Measurements from ENCODE around the gene TRAPPC3. TPM values are rescaled to one million over a fixed set of nuclear protein-coding genes. Genes with fewer than 3 reads are reported as not detected.

Gene TRAPPC3
- total and polyA plus RNA-seq, 2 experiments from 2014 or later = 99.6 to 125 TPM

DNA sequence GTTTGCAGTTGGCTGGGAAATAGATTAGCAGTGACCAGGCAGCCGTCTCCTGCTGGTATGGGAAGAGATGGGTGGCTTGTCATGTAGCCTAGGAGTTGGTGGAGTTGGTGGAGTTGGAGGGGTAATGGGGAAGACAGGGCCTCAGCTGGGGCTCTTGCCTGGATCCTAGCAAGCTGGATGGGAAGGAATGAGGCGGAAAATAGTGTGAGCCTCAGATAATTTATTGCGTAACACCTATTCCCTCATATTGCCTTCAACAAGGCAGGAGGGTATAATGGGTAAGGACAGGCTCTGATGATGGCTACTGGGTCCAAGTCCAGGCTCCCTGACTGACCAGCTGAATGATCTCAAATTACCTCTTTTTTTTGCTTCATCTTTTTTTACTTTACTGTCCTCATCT, 19.2 kb upstream of the TRAPPC3 start:
- H3K4me1 ChIP-seq (ENCODE audit: low read depth) = peaks cover 11% of the 10 kb centered on the region
- TF ChIP-seq CTCF (IDR thresholded peaks at IDR 0.05; ENCODE audit: low read depth, low read length) = no peak
- peak in 1 of 2 donors; percentile 70 for DNase-seq (ENCODE audit: low read depth in 1 of 2, low spot score in 1 of 2)
- no peak overlapping the region for H3K27ac ChIP-seq
- no peaks in the 10 kb centered on the region for H3K27me3 ChIP-seq
- peaks cover 25% of the 10 kb centered on the region for H3K36me3 ChIP-seq
- H3K4me3 ChIP-seq = no peak overlapping the region
- H3K9me3 ChIP-seq (ENCODE audit: low read depth) = no peaks in the 10 kb centered on the region

DNA sequence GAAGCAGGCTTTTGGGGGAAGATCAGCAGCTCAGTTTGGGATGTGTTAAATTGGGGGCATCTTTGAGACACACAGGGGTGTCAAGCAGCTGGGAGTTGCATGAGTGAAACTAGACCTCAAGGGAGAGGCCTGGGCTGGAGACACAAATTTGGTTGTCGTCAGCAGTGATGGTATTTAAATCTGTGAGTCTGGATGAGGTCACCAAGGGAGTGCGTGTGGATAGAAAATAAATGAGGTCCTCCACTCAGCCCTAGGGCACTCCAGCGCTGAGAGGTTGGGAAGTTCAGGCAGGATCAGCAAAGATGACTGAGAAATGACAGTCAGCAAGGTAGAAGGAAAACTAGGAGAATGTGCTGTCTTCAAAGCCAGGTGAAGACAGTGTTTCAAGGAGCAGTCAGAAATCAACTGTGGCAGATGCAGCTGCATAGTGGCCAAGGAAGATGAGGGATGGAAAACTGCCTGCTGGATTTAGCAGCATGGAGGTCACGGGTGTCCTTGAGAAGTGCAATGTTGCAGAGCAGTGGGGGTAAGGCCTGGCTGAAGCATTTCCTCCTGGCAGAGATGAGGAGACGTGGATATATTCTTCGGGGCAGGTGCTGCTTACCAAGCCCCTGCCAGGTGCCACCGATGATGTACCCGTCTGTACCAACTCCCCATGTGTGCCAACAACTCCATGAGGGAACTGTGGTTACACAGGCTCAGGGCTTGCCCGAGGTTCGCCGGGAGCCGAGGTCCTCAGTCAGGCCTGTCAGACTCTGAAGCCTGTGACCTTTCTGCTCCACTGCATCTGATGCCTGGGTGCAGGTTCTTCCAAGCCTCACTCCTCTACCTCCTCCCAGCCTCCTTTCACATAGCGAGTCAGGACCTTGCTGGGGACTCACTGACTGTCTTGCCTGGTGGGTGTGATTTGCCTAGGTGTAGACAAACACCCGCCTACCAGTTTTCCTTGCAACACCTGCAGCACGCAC, 17.9 kb upstream of the TRAPPC3 start:
- H3K27me3 ChIP-seq = no peaks in the 10 kb centered on the region
- no peak for TF ChIP-seq CTCF (IDR thresholded peaks at IDR 0.05; ENCODE audit: low read depth, low read length)
- peaks cover 20% of the 10 kb centered on the region for H3K4me1 ChIP-seq (ENCODE audit: low read depth)
- no peak overlapping the region for H3K27ac ChIP-seq
- no peak overlapping the region for H3K4me3 ChIP-seq
- peaks cover 12% of the 10 kb centered on the region for H3K36me3 ChIP-seq
- no peaks in the 10 kb centered on the region for H3K9me3 ChIP-seq (ENCODE audit: low read depth)
- no peak for DNase-seq (ENCODE audit: low read depth in 1 of 2, low spot score in 1 of 2)

DNA sequence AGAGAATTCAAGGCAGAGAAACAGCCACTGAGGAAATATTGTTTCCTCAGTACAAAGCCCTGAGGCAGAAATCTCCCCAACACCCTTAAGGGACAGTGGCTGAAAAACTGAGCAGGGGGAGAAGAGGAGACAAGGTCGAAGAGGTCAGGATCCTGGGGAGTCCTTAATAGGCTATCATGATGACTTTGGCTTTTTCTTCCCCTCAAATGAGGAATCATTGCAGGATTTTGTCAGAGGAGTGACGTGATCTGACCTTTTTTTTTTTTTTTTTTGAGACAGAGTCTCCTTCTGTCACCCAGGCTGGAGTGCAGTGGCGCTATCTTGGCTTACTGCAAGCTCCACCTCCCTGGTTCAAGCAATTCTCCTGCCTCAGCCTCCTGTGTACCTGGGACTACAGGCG, 16.9 kb upstream of the TRAPPC3 start:
- peaks cover 31% of the 10 kb centered on the region for H3K4me1 ChIP-seq (ENCODE audit: low read depth)
- no peak for DNase-seq (ENCODE audit: low read depth in 1 of 2, low spot score in 1 of 2)
- TF ChIP-seq CTCF (IDR thresholded peaks at IDR 0.05; ENCODE audit: low read depth, low read length) = no peak
- H3K9me3 ChIP-seq (ENCODE audit: low read depth) = no peaks in the 10 kb centered on the region
- peak overlapping the region; percentile 75 for H3K27ac ChIP-seq
- H3K4me3 ChIP-seq = no peak overlapping the region
- H3K36me3 ChIP-seq = peaks cover 3% of the 10 kb centered on the region
- no peaks in the 10 kb centered on the region for H3K27me3 ChIP-seq

GRCh38 chr1:36165145-36165544, 15.9 kb upstream of the TRAPPC3 start:
- H3K4me3 ChIP-seq = no peak overlapping the region
- H3K4me1 ChIP-seq (ENCODE audit: low read depth) = peaks cover 37% of the 10 kb centered on the region
- no peaks in the 10 kb centered on the region for H3K27me3 ChIP-seq
- H3K36me3 ChIP-seq = no peaks in the 10 kb centered on the region
- DNase-seq (ENCODE audit: low read depth in 1 of 2, low spot score in 1 of 2) = no peak
- TF ChIP-seq CTCF (IDR thresholded peaks at IDR 0.05; ENCODE audit: low read depth, low read length) = no peak
- no peak overlapping the region for H3K27ac ChIP-seq
- no peaks in the 10 kb centered on the region for H3K9me3 ChIP-seq (ENCODE audit: low read depth)

DNA sequence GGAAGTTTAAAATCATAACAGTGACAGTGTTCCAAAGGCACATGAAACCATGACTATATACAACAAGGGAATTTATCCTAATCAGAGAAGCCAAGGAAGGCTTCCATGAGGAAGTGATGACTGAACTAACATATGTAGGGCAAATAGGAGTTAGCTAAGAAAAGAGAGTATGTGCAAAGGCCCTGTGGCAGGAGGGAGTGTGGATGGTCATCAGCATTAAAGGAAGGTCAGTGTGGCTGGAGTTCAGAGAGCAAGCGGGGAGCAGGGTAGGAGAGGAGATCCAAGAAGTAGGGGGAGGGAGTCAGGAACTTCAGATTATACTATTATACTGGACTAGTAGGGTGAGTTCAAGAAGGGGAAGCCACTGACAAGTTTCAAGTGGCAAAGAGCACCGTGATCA, 15.1 kb upstream of the TRAPPC3 start:
- Histone ChIP-seq H3K9me3 (ENCODE audit: low read depth) (no peaks in the 10 kb centered on the region), H3K36me3 (no peaks in the 10 kb centered on the region), H3K27ac (no peak overlapping the region), H3K4me3 (no peak overlapping the region), H3K4me1 (ENCODE audit: low read depth) (peaks cover 37% of the 10 kb centered on the region), H3K27me3 (no peaks in the 10 kb centered on the region)
- no peak for DNase-seq (ENCODE audit: low read depth in 1 of 2, low spot score in 1 of 2)
- TF ChIP-seq CTCF (IDR thresholded peaks at IDR 0.05; ENCODE audit: low read depth, low read length) = no peak
